Measurements from ENCODE around the gene GATB.

Gene GATB

GRCh38 chr4:151643564-151643963 lies 117.2 kb downstream of the GATB start:
- DNase-seq: no peak

DNA sequence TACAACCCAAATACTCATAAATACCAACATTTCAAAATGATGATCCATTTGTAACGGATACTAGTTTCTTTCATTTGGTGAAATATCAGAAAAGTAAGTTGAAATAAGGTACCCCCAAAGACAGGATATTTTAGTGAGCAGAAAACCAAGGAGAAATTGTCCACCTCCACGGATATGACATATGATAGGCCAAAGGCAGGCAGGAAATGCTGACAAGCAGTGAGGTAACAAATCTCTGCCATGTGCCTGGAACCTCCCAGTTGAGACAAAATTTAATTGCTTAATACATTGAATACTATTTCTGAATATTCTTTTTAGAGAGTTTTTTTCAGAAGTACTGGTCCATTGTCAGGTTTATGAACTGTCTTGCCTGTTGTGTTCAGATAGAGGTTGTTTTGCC lies 118.8 kb downstream of the GATB start:
- DNase-seq: no peak

- DNase-seq: no peak
These were observed 119.6 kb downstream of the GATB start for GRCh38 chr4:151641167-151641566.

- no peak for DNase-seq
These were observed 120.4 kb downstream of the GATB start for GRCh38 chr4:151640381-151640780.

DNA sequence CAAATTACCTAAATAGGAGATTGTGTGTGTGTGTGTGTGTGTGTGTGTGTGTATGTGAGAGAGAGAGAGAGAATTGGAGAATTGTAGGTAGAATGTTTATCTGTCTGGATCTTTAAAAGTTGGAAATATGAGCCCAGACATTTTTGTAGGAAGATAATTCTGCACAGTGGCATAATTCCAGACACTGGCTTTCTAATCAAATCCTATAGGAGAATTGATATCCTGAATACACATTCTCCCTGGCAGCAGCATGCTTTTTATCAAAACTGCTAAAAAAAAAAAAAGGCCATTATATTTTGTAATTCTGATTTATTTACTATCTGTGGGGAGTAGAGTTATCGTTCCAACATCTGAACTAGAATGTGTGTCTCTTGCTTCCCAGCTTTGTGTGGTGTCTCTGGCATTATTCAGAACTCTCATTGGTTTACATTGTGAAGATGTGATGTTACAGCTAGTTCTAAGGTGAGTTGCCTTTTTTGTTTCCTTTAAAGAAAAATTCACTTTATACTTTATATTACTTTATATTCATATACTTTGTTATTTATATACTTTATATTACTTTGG lies 122.4 kb downstream of the GATB start:
- DNase-seq: no peak

GRCh38 chr4:151631349-151631748 lies 129.5 kb downstream of the GATB start:
- no peak for DNase-seq

DNA sequence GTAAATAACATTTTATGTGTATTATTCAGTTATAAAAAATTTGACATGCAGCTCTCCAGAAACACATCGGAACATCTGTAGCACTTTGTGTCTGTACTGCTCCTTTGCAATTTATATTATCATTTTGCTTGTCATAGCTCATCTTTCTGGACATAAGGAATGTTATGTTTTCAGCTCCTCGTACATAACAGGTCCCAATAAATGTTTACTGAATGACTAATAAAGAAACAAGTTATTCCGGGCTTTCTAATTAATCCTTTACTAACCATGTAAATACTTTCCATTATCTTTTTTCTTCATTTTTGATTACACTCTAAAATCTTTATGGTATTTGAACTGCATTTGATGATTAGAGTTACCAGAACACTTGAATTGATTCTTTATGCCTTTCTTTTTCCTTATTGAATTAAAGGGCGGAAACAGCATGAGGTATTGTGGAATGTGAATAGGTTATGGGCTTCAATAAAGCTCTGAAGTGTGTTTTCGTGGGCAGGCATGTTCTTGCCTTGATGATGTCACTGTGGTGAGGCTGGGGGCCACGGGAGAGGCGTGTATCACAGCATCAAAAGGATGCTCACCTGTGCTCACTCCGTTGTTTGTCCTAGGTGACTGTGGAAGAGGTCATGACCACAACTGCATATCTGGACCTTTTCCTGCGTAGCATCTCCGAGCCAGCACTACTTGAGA lies 131.6 kb downstream of the GATB start:
- no peak for DNase-seq

DNA sequence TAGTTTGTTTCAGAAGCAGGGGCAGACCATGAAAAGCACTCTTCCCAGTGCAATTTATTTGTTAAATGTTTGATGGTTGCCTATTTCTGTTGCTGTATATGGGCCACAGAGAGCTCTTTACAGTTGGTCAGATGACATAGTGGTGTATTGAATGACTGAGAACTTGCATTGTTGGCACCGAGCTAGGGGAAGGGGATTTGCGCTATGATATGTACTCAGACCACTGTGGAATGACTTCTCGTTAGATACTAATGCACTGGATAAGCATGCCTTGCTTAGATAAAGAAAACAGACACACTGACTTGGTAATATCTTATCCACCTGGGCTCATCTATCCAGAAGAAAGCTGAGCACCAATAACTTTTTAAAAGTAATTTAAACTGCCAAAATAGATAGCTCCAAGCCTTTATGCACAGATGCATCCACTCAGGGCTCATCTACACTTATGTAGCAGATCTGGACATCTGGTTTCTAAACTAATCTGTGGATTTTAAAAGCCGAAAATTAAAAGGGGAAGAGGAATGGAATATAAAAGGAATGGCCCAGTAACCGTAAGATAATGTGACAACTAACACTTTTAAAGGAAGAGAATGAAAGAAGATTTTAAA lies 132.7 kb downstream of the GATB start:
- no peak for DNase-seq

GRCh38 chr4:151627491-151627890 lies 133.3 kb downstream of the GATB start:
- no peak for DNase-seq

GRCh38 chr4:151626751-151627150 lies 134.1 kb downstream of the GATB start:
- no peak for DNase-seq

DNA sequence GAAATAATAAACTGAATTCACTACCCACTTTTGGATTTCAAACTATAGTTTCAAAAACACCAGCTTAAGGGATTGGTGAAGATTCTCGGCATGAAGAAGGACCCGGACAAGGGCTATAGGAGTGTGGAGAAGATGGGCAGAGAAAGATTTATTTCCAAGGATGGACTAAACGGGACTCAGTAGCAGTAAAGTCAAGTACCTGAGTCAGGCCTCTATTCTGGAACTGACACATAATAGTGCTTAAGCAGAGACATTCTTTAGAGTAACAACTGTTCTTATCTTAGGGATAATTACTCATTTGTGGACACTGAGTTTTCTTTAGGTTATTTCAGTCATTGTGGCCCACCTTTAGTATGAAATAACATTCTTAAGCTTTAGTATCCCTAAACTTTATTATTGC lies 134.6 kb downstream of the GATB start:
- no peak for DNase-seq

DNA sequence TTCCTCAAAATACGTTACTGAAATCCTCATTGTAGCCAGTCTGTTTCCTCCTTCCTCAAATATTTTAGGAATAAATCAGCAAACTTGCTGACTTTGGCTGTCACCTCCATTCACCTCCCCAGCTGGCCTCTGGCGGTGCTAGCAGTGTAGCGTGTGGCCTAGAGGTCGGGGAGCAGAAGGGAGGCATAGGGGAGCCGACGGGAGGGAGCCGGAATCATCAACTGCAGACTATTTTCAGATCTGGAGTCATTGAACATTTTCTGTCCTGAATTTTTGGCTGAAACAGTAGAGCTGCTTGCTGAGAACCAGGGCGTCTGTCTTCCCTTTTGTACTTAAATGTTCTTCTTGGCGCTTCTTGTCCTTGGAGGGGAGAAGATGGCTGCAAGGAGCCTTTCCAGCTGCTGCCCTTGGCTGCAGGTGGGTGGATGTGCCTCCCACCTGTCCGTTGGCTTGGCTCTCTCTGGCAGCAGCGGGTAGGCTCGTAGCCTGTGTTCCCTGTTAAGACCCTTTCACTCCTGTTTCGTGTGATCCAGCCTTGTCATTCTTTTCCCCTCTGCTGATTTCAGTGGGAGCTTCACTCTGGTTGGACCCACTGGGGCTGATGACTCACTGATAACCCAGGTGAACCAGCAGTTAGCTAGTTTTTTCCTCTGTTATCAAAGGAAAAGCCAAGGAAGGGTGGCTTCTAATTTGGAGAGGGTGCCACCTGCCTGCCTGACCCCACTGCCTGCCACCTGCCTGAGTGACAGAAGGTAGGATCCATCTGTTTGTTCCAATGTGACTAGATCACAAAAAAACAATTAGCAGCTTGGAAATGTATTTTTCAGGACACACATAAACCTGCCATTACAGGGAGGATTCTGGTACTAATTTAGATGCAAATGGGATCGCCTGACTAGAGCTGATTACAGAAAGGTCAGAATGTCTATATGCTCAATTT lies 135.9 kb downstream of the GATB start:
- DNase-seq: no peak

Measured in CD4-positive, alpha-beta T cell treated with Interleukin-1 beta for 1 hour (primary cell).